HG02885 (cell line): ENCODE results near the gene DLGAP5.
A peak's percentile ranks its signal among the peaks of the same experiment; 100 is the strongest.

Experiments
- ATAC-seq: cut with Tn5 transposase; IDR thresholded peaks from one replicate; pipeline ENCODE4 v1.9.1; 2021; ENCODE audit warnings: mild to moderate bottlenecking; ENCODE audit not compliant: unreplicated experiment, poor library complexity

Gene DLGAP5

GRCh38 chr14:55190906-55191202 lies 531 bp downstream of the DLGAP5 start:
- no peak for ATAC-seq

- no peak for ATAC-seq
These were observed 2.6 kb downstream of the DLGAP5 start for GRCh38 chr14:55188686-55189295.

GRCh38 chr14:55180434-55180833 lies 11.0 kb downstream of the DLGAP5 start:
- ATAC-seq: peak; percentile 37

- no peak for ATAC-seq
These were observed 11.4 kb downstream of the DLGAP5 start for GRCh38 chr14:55180006-55180405.

GRCh38 chr14:55170526-55170925 lies 20.9 kb downstream of the DLGAP5 start:
- ATAC-seq: no peak

- no peak for ATAC-seq
These were observed 30.4 kb downstream of the DLGAP5 start for GRCh38 chr14:55160989-55161388.

- ATAC-seq: no peak
These were observed 33.0 kb downstream of the DLGAP5 start for GRCh38 chr14:55158412-55158811.

GRCh38 chr14:55157080-55157479 lies 34.3 kb downstream of the DLGAP5 start:
- no peak for ATAC-seq

- no peak for ATAC-seq
These were observed 37.4 kb downstream of the DLGAP5 start for GRCh38 chr14:55153951-55154350.

- ATAC-seq: no peak
These were observed 39.2 kb downstream of the DLGAP5 start for GRCh38 chr14:55152052-55152753.

- no peak for ATAC-seq
These were observed 39.8 kb downstream of the DLGAP5 start for GRCh38 chr14:55151601-55152000.

- no peak for ATAC-seq
These were observed 45.0 kb downstream of the DLGAP5 start for GRCh38 chr14:55146425-55146824.

- ATAC-seq: no peak
These were observed 48.9 kb downstream of the DLGAP5 start for GRCh38 chr14:55142466-55142865.

GRCh38 chr14:55141825-55142224 lies 49.6 kb downstream of the DLGAP5 start:
- ATAC-seq: no peak

GRCh38 chr14:55139696-55140509 lies 51.5 kb downstream of the DLGAP5 start:
- no peak for ATAC-seq

GRCh38 chr14:55139141-55139540 lies 52.2 kb downstream of the DLGAP5 start:
- ATAC-seq: no peak

GRCh38 chr14:55138091-55138490 lies 53.3 kb downstream of the DLGAP5 start:
- no peak for ATAC-seq

- no peak for ATAC-seq
These were observed 54.2 kb downstream of the DLGAP5 start for GRCh38 chr14:55136885-55137786.

GRCh38 chr14:55136241-55136640 lies 55.1 kb downstream of the DLGAP5 start:
- no peak for ATAC-seq

- ATAC-seq: no peak
These were observed 58.0 kb downstream of the DLGAP5 start for GRCh38 chr14:55133416-55133815.
